Anterior cingulate cortex (tissue), 58 donors: ENCODE data around the gene IL23R.

ENCODE experiments used
- DNase-seq, 58 donors: peaks; one replicate each; lab custom pipeline; 2025; lab: John Stamatoyannopoulos, UW

The IL23R gene

GRCh38 chr1:67227196-67227595 lies 60.9 kb downstream of the IL23R start:
- DNase-seq: no peak

GRCh38 chr1:67228791-67229190 lies 62.5 kb downstream of the IL23R start:
- DNase-seq: no peak

- DNase-seq: no peak
Measured at GRCh38 chr1:67230539-67230938, 64.3 kb downstream of the IL23R start.

GRCh38 chr1:67236277-67236676 lies 70.0 kb downstream of the IL23R start:
- DNase-seq: no peak

GRCh38 chr1:67239738-67240137 lies 73.5 kb downstream of the IL23R start:
- DNase-seq: no peak

GRCh38 chr1:67241200-67241746 lies 75.0 kb downstream of the IL23R start:
- DNase-seq: no peak

GRCh38 chr1:67242016-67242415 lies 75.8 kb downstream of the IL23R start:
- DNase-seq: no peak

- no peak for DNase-seq
Measured at GRCh38 chr1:67250051-67250653, 83.9 kb downstream of the IL23R start.

- DNase-seq: no peak
Measured at GRCh38 chr1:67256291-67257172, 90.3 kb downstream of the IL23R start.

GRCh38 chr1:67257173-67257535 lies 90.9 kb downstream of the IL23R start:
- no peak for DNase-seq

GRCh38 chr1:67261680-67262079 lies 95.4 kb downstream of the IL23R start:
- DNase-seq: no peak

GRCh38 chr1:67262735-67263134 lies 96.5 kb downstream of the IL23R start:
- no peak for DNase-seq

GRCh38 chr1:67264152-67264551 lies 97.9 kb downstream of the IL23R start:
- DNase-seq: no peak

GRCh38 chr1:67264899-67265298 lies 98.6 kb downstream of the IL23R start:
- no peak for DNase-seq

GRCh38 chr1:67269061-67269460 lies 102.8 kb downstream of the IL23R start:
- DNase-seq: no peak

GRCh38 chr1:67270541-67270940 lies 104.3 kb downstream of the IL23R start:
- DNase-seq: no peak

GRCh38 chr1:67273591-67273990 lies 107.3 kb downstream of the IL23R start:
- no peak for DNase-seq

- DNase-seq: no peak
Measured at GRCh38 chr1:67274623-67275325, 108.5 kb downstream of the IL23R start.

- no peak for DNase-seq
Measured at GRCh38 chr1:67280696-67281095, 114.4 kb downstream of the IL23R start.

- no peak for DNase-seq
Measured at GRCh38 chr1:67281244-67281643, 115.0 kb downstream of the IL23R start.

GRCh38 chr1:67285780-67286488 lies 119.7 kb downstream of the IL23R start:
- no peak for DNase-seq
